ENCODE measurements around the gene ITGA8.
"Not testable (repeated sequence)": the region's sequence is repeated elsewhere in the genome, so short reads cannot be mapped to it uniquely, and the experiment has no call there.

Gene ITGA8

GRCh38 chr10:15690031-15690430 is 29.7 kb downstream of the ITGA8 start:
- DNase-seq (ENCODE audit: low read depth in 4 of 4, low spot score in 1 of 4), result no peak

GRCh38 chr10:15684768-15685167 is 35.0 kb downstream of the ITGA8 start:
- no peak for DNase-seq (ENCODE audit: low read depth in 4 of 4, low spot score in 1 of 4)

GRCh38 chr10:15681076-15681475 is 38.6 kb downstream of the ITGA8 start:
- DNase-seq (ENCODE audit: low read depth in 4 of 4, low spot score in 1 of 4), result no peak

GRCh38 chr10:15678851-15679250 is 40.9 kb downstream of the ITGA8 start:
- no peak for DNase-seq (ENCODE audit: low read depth in 4 of 4, low spot score in 1 of 4)

GRCh38 chr10:15672469-15672868 is 47.3 kb downstream of the ITGA8 start:
- DNase-seq (ENCODE audit: low read depth in 4 of 4, low spot score in 1 of 4), result no peak

GRCh38 chr10:15670880-15671279 is 48.8 kb downstream of the ITGA8 start:
- DNase-seq (ENCODE audit: low read depth in 4 of 4, low spot score in 1 of 4), result no peak

GRCh38 chr10:15661574-15661973 is 58.1 kb downstream of the ITGA8 start:
- no peak for DNase-seq (ENCODE audit: low read depth in 4 of 4, low spot score in 1 of 4)

- DNase-seq (ENCODE audit: low read depth in 4 of 4, low spot score in 1 of 4), result no peak
Measured at GRCh38 chr10:15660990-15661389, 58.7 kb downstream of the ITGA8 start.

- DNase-seq (ENCODE audit: low read depth in 4 of 4, low spot score in 1 of 4), result no peak
Measured at GRCh38 chr10:15658069-15658702, 61.5 kb downstream of the ITGA8 start.

GRCh38 chr10:15652757-15653156 is 67.0 kb downstream of the ITGA8 start:
- DNase-seq (ENCODE audit: low read depth in 4 of 4, low spot score in 1 of 4), result no peak

- no peak for DNase-seq (ENCODE audit: low read depth in 4 of 4, low spot score in 1 of 4)
Measured at GRCh38 chr10:15652117-15652516, 67.6 kb downstream of the ITGA8 start.

GRCh38 chr10:15651175-15651574 is 68.5 kb downstream of the ITGA8 start:
- DNase-seq (ENCODE audit: low read depth in 4 of 4, low spot score in 1 of 4), result no peak

GRCh38 chr10:15642095-15642494 is 77.6 kb downstream of the ITGA8 start:
- DNase-seq (ENCODE audit: low read depth in 4 of 4, low spot score in 1 of 4), result no peak

GRCh38 chr10:15640536-15641085 is 79.1 kb downstream of the ITGA8 start:
- no peak for DNase-seq (ENCODE audit: low read depth in 4 of 4, low spot score in 1 of 4)

GRCh38 chr10:15636446-15636845 is 83.3 kb downstream of the ITGA8 start:
- no peak for DNase-seq (ENCODE audit: low read depth in 4 of 4, low spot score in 1 of 4)

GRCh38 chr10:15632456-15633091 is 87.1 kb downstream of the ITGA8 start:
- DNase-seq (ENCODE audit: low read depth in 4 of 4, low spot score in 1 of 4), result no peak

- DNase-seq (ENCODE audit: low read depth in 4 of 4, low spot score in 1 of 4), result not testable (repeated sequence)
Measured at GRCh38 chr10:15631205-15631604, 88.5 kb downstream of the ITGA8 start.

- no peak for DNase-seq (ENCODE audit: low read depth in 4 of 4, low spot score in 1 of 4)
Measured at GRCh38 chr10:15630353-15630752, 89.4 kb downstream of the ITGA8 start.

- no peak for DNase-seq (ENCODE audit: low read depth in 4 of 4, low spot score in 1 of 4)
Measured at GRCh38 chr10:15627617-15628196, 92.0 kb downstream of the ITGA8 start.

GRCh38 chr10:15626937-15627336 is 92.8 kb downstream of the ITGA8 start:
- no peak for DNase-seq (ENCODE audit: low read depth in 4 of 4, low spot score in 1 of 4)

GRCh38 chr10:15625261-15625660 is 94.5 kb downstream of the ITGA8 start:
- no peak for DNase-seq (ENCODE audit: low read depth in 4 of 4, low spot score in 1 of 4)

GRCh38 chr10:15624401-15625196 is 95.1 kb downstream of the ITGA8 start:
- no peak for DNase-seq (ENCODE audit: low read depth in 4 of 4, low spot score in 1 of 4)
